Measurements from ENCODE around the gene LRMDA.

The LRMDA gene

GRCh38 chr10:75994357-75995040 is 563.1 kb downstream of the LRMDA start:
- Mint-ChIP-seq H3K9me3 (no peaks in the 10 kb centered on the region), H3K27me3 (no peaks in the 10 kb centered on the region), H3K27ac (no peak overlapping the region), H3K4me1 (no peaks in the 10 kb centered on the region), H3K36me3 (no peaks in the 10 kb centered on the region), H3K4me3 (no peak overlapping the region)
- ATAC-seq, result no peak

GRCh38 chr10:75995041-75995430 is 563.6 kb downstream of the LRMDA start:
- no peaks in the 10 kb centered on the region for H3K36me3 Mint-ChIP-seq
- no peak for ATAC-seq
- no peaks in the 10 kb centered on the region for H3K27me3 Mint-ChIP-seq
- no peaks in the 10 kb centered on the region for H3K4me1 Mint-ChIP-seq
- H3K27ac Mint-ChIP-seq, result no peak overlapping the region
- H3K4me3 Mint-ChIP-seq, result no peak overlapping the region
- H3K9me3 Mint-ChIP-seq, result no peaks in the 10 kb centered on the region

- no peak overlapping the region for H3K4me3 Mint-ChIP-seq
- no peaks in the 10 kb centered on the region for H3K4me1 Mint-ChIP-seq
- H3K27ac Mint-ChIP-seq, result no peak overlapping the region
- H3K27me3 Mint-ChIP-seq, result no peaks in the 10 kb centered on the region
- ATAC-seq, result no peak
- no peaks in the 10 kb centered on the region for H3K36me3 Mint-ChIP-seq
- H3K9me3 Mint-ChIP-seq, result no peaks in the 10 kb centered on the region
Measured at GRCh38 chr10:75995720-75996119, 564.3 kb downstream of the LRMDA start.

GRCh38 chr10:75999001-75999400 is 567.6 kb downstream of the LRMDA start:
- Mint-ChIP-seq H3K27ac (no peak overlapping the region), H3K27me3 (no peaks in the 10 kb centered on the region), H3K4me3 (no peak overlapping the region), H3K36me3 (no peaks in the 10 kb centered on the region), H3K4me1 (no peaks in the 10 kb centered on the region), H3K9me3 (no peaks in the 10 kb centered on the region)
- ATAC-seq, result no peak

GRCh38 chr10:75999515-76000209 is 568.2 kb downstream of the LRMDA start:
- Mint-ChIP-seq H3K36me3 (no peaks in the 10 kb centered on the region), H3K27ac (no peak overlapping the region), H3K4me3 (no peak overlapping the region), H3K27me3 (no peaks in the 10 kb centered on the region), H3K4me1 (no peaks in the 10 kb centered on the region), H3K9me3 (no peaks in the 10 kb centered on the region)
- ATAC-seq, result no peak

GRCh38 chr10:76000550-76000949 is 569.1 kb downstream of the LRMDA start:
- no peak for ATAC-seq
- no peaks in the 10 kb centered on the region for H3K27me3 Mint-ChIP-seq
- no peak overlapping the region for H3K4me3 Mint-ChIP-seq
- no peak overlapping the region for H3K27ac Mint-ChIP-seq
- H3K36me3 Mint-ChIP-seq, result no peaks in the 10 kb centered on the region
- no peaks in the 10 kb centered on the region for H3K9me3 Mint-ChIP-seq
- no peaks in the 10 kb centered on the region for H3K4me1 Mint-ChIP-seq

GRCh38 chr10:76001019-76001418 is 569.6 kb downstream of the LRMDA start:
- Mint-ChIP-seq H3K4me1 (no peaks in the 10 kb centered on the region), H3K4me3 (no peak overlapping the region), H3K36me3 (no peaks in the 10 kb centered on the region), H3K27me3 (no peaks in the 10 kb centered on the region), H3K9me3 (no peaks in the 10 kb centered on the region), H3K27ac (no peak overlapping the region)
- no peak for ATAC-seq

- H3K36me3 Mint-ChIP-seq, result no peaks in the 10 kb centered on the region
- no peaks in the 10 kb centered on the region for H3K4me1 Mint-ChIP-seq
- no peak overlapping the region for H3K27ac Mint-ChIP-seq
- no peaks in the 10 kb centered on the region for H3K27me3 Mint-ChIP-seq
- H3K9me3 Mint-ChIP-seq, result no peaks in the 10 kb centered on the region
- ATAC-seq, result no peak
- H3K4me3 Mint-ChIP-seq, result no peak overlapping the region
Measured at GRCh38 chr10:76001461-76001860, 570.0 kb downstream of the LRMDA start.

- H3K27ac Mint-ChIP-seq, result no peak overlapping the region
- no peak for ATAC-seq
- no peaks in the 10 kb centered on the region for H3K4me1 Mint-ChIP-seq
- H3K4me3 Mint-ChIP-seq, result no peak overlapping the region
- H3K9me3 Mint-ChIP-seq, result no peaks in the 10 kb centered on the region
- no peaks in the 10 kb centered on the region for H3K36me3 Mint-ChIP-seq
- H3K27me3 Mint-ChIP-seq, result no peaks in the 10 kb centered on the region
Measured at GRCh38 chr10:76002262-76002854, 570.9 kb downstream of the LRMDA start.

GRCh38 chr10:76007667-76008181 is 576.3 kb downstream of the LRMDA start:
- Mint-ChIP-seq H3K27ac (no peak overlapping the region), H3K4me1 (no peaks in the 10 kb centered on the region), H3K9me3 (no peaks in the 10 kb centered on the region), H3K36me3 (no peaks in the 10 kb centered on the region), H3K4me3 (no peak overlapping the region), H3K27me3 (no peaks in the 10 kb centered on the region)
- ATAC-seq, result no peak

- no peaks in the 10 kb centered on the region for H3K36me3 Mint-ChIP-seq
- H3K27ac Mint-ChIP-seq, result no peak overlapping the region
- ATAC-seq, result no peak
Measured at GRCh38 chr10:76009531-76009930, 578.1 kb downstream of the LRMDA start.

GRCh38 chr10:76010703-76011102 is 579.3 kb downstream of the LRMDA start:
- Mint-ChIP-seq H3K9me3 (no peaks in the 10 kb centered on the region), H3K36me3 (no peaks in the 10 kb centered on the region), H3K4me3 (no peak overlapping the region), H3K27me3 (no peaks in the 10 kb centered on the region), H3K27ac (no peak overlapping the region), H3K4me1 (no peaks in the 10 kb centered on the region)
- no peak for ATAC-seq

More at GRCh38 chr10:76009531-76009930, 578.1 kb downstream of the LRMDA start:
- Mint-ChIP-seq H3K9me3 (no peaks in the 10 kb centered on the region), H3K4me1 (no peaks in the 10 kb centered on the region), H3K27me3 (no peaks in the 10 kb centered on the region), H3K4me3 (no peak overlapping the region)

GRCh38 chr10:76012716-76013327 is 581.4 kb downstream of the LRMDA start:
- no peak for ATAC-seq
- Mint-ChIP-seq H3K27me3 (no peaks in the 10 kb centered on the region), H3K36me3 (no peaks in the 10 kb centered on the region), H3K4me1 (no peaks in the 10 kb centered on the region), H3K27ac (no peak overlapping the region), H3K4me3 (no peak overlapping the region), H3K9me3 (no peaks in the 10 kb centered on the region)

GRCh38 chr10:76015245-76015644 is 583.8 kb downstream of the LRMDA start:
- Mint-ChIP-seq H3K36me3 (no peaks in the 10 kb centered on the region), H3K27me3 (no peaks in the 10 kb centered on the region), H3K27ac (no peak overlapping the region), H3K4me3 (no peak overlapping the region), H3K9me3 (no peaks in the 10 kb centered on the region), H3K4me1 (no peaks in the 10 kb centered on the region)
- no peak for ATAC-seq

GRCh38 chr10:76017026-76017732 is 585.8 kb downstream of the LRMDA start:
- Mint-ChIP-seq H3K36me3 (no peaks in the 10 kb centered on the region), H3K4me3 (no peak overlapping the region), H3K9me3 (no peaks in the 10 kb centered on the region), H3K4me1 (no peaks in the 10 kb centered on the region), H3K27me3 (no peaks in the 10 kb centered on the region), H3K27ac (no peak overlapping the region)
- peak; percentile 38 for ATAC-seq

Measured in stimulated activated memory B cell treated with anti-CD40 and anti-IgM and Interleukin-4, amounts not matched to agents 10 μg/mL and 1 μg/mL and 100 μg/mL, for 72 hours (primary cell).